ENCODE measurements around the gene TBC1D1. TPM values are rescaled to one million over a fixed set of nuclear protein-coding genes. Genes with fewer than 3 reads are reported as not detected.

Gene TBC1D1
- total RNA-seq, 5 donors from 2014 or later (not counting 1 experiment from before 2014, with no cell fraction given) = 46.3 to 58.1 (median 47.6) TPM

- POLR2A ChIA-PET = no interaction called here
- no peak for ATAC-seq (replicated peaks in 1 of 4)
- peaks cover 70% of the 10 kb centered on the region for H3K36me3 Mint-ChIP-seq
- CTCF ChIA-PET = no interaction called here
- DNase-seq = no peak
- H3K27ac Mint-ChIP-seq = no peak overlapping the region
- H3K4me3 Mint-ChIP-seq = no peak overlapping the region
- H3K27me3 ChIP-seq (replicated peaks in 1 of 2; ENCODE audit: control insufficient read depth in 2 of 2, extremely low read depth in 1 of 2, insufficient read depth in 2 of 2, low read length in 1 of 2) = no peaks in the 10 kb centered on the region
- peaks cover 2 to 43% of the 10 kb centered on the region in 2 donors for H3K36me3 ChIP-seq (ENCODE audit: control insufficient read depth in 2 of 2, extremely low read depth in 1 of 2, insufficient read depth in 1 of 2, low read length in 1 of 2)
- no peaks in the 10 kb centered on the region for H3K9me3 ChIP-seq
- no peaks in the 10 kb centered on the region for H3K9me3 Mint-ChIP-seq
- 96% methylated on average over 4 of the region's 7 CpGs for WGBS (ENCODE audit: insufficient coverage)
- H3K4me1 Mint-ChIP-seq = peaks cover 0 to 4% (median 0%) of the 10 kb centered on the region in 3 donors
- H3K4me1 ChIP-seq (ENCODE audit: control insufficient read depth in 1 of 2, extremely low read depth in 1 of 2, insufficient read depth in 2 of 2, low read length in 2 of 2) = no peaks in the 10 kb centered on the region
- no peak overlapping the region for H3K27ac ChIP-seq (ENCODE audit: low read length)
- H3K4me3 ChIP-seq (ENCODE audit: control insufficient read depth in 1 of 2, extremely low read depth in 1 of 2, low read length in 1 of 2) = no peak overlapping the region
- no peaks in the 10 kb centered on the region for H3K27me3 Mint-ChIP-seq
These were observed 212.2 kb downstream of the TBC1D1 start for GRCh38 chr4:38102957-38103588.

DNA sequence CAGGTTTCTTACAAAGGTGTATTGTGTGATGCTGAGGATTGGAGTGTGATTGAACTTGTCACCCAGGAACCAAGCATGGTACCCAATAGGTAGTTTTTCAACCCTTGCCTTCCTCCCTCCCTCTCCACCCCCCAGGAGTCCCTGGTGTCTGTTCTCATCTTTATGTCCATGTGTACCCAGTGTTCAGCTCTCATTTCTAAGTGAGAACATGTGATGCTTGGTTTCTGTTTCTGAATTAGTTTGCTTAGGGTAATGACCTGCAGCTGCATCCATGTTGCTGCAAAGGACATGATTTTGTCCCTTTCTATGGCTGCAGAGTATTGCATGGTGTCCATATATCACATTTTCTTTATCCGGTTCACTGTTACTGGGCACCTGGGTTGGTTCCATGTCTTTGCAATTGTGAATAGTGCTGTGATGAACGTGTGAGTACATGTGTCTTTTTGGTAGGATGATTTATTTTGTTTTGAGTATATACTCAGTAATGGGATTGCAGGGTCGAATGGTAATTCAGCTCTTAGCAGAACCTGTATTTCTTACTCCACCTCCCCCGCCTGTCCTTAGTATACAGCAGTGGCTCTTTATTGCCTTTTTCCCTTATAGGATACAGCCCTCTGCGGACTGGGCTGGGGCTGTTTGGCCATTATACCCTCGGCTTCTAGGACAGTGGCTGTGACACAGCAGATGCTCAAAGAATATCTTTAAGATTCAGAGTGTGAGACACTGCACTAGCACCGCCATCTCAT is 214.8 kb downstream of the TBC1D1 start:
- ChIA-PET POLR2A (no interaction called here), CTCF (no interaction called here)
- peaks cover 2 to 49% of the 10 kb centered on the region in 2 donors for H3K36me3 ChIP-seq (ENCODE audit: control insufficient read depth in 2 of 2, extremely low read depth in 1 of 2, insufficient read depth in 1 of 2, low read length in 1 of 2)
- no peaks in the 10 kb centered on the region for H3K27me3 ChIP-seq (replicated peaks in 1 of 2; ENCODE audit: control insufficient read depth in 2 of 2, extremely low read depth in 1 of 2, insufficient read depth in 2 of 2, low read length in 1 of 2)
- H3K27ac ChIP-seq (ENCODE audit: low read length) = no peak overlapping the region
- H3K9me3 ChIP-seq = no peaks in the 10 kb centered on the region
- H3K4me3 ChIP-seq (ENCODE audit: control insufficient read depth in 1 of 2, extremely low read depth in 1 of 2, low read length in 1 of 2) = no peak overlapping the region
- Mint-ChIP-seq H3K4me3 (no peak overlapping the region), H3K36me3 (peaks cover 66% of the 10 kb centered on the region), H3K27ac (no peak overlapping the region), H3K9me3 (no peaks in the 10 kb centered on the region), H3K27me3 (no peaks in the 10 kb centered on the region), H3K4me1 (no peaks in the 10 kb centered on the region)
- no peaks in the 10 kb centered on the region for H3K4me1 ChIP-seq (ENCODE audit: control insufficient read depth in 1 of 2, extremely low read depth in 1 of 2, insufficient read depth in 2 of 2, low read length in 2 of 2)
- ATAC-seq (replicated peaks in 1 of 4) = no peak
- WGBS (ENCODE audit: insufficient coverage) = 96% methylated on average over 3 of the region's 7 CpGs
- DNase-seq = no peak

DNA sequence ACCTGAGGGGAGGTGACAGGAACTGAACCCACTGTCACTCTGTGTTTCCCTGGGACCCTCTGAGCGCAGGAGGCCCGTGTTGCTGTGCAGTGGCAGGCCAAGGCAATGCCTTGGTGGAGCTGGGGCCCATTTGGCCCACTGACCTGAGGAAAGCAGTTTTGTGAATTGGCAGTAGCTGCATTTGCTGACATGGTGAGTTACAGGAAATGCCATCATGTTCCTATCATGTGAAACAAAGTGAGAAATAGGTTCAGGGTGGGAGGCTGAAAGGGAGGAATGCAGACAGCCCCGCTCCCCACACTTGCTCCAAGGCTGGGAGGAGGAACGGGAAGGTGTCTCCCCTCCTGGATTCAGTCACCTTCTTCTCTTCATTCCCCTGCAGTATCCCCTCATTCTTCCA is 215.4 kb downstream of the TBC1D1 start:
- peaks cover 68% of the 10 kb centered on the region for H3K36me3 Mint-ChIP-seq

GRCh38 chr4:38106886-38107514 is 216.1 kb downstream of the TBC1D1 start:
- Histone ChIP-seq H3K4me3 (ENCODE audit: control insufficient read depth in 1 of 2, extremely low read depth in 1 of 2, low read length in 1 of 2) (no peak overlapping the region), H3K27ac (ENCODE audit: low read length) (no peak overlapping the region), H3K9me3 (no peaks in the 10 kb centered on the region), H3K36me3 (ENCODE audit: control insufficient read depth in 2 of 2, extremely low read depth in 1 of 2, insufficient read depth in 1 of 2, low read length in 1 of 2) (peaks cover 2 to 59% of the 10 kb centered on the region in 2 donors), H3K4me1 (ENCODE audit: control insufficient read depth in 1 of 2, extremely low read depth in 1 of 2, insufficient read depth in 2 of 2, low read length in 2 of 2) (no peaks in the 10 kb centered on the region), H3K27me3 (replicated peaks in 1 of 2; ENCODE audit: control insufficient read depth in 2 of 2, extremely low read depth in 1 of 2, insufficient read depth in 2 of 2, low read length in 1 of 2) (no peaks in the 10 kb centered on the region)
- 97% methylated on average over 6 of the region's 10 CpGs for WGBS (ENCODE audit: insufficient coverage)
- ChIA-PET CTCF (interaction anchor here in 1 of 2 donors (0.7 kb wide), 1 partner anchor 729 kb away, joined by 4 read pairs; no protein-coding TSS in a partner anchor), POLR2A (no interaction called here)
- H3K27ac Mint-ChIP-seq = no peak overlapping the region
- ATAC-seq (replicated peaks in 1 of 4) (no peak), DNase-seq (no peak)
- no peaks in the 10 kb centered on the region for H3K9me3 Mint-ChIP-seq
- no peaks in the 10 kb centered on the region for H3K27me3 Mint-ChIP-seq
- no peaks in the 10 kb centered on the region for H3K4me1 Mint-ChIP-seq
- peaks cover 69% of the 10 kb centered on the region for H3K36me3 Mint-ChIP-seq
- no peak overlapping the region for H3K4me3 Mint-ChIP-seq

More for the DNA sequence above, 215.4 kb downstream of the TBC1D1 start:
- no peak for ATAC-seq (replicated peaks in 1 of 4)
- peaks cover 2 to 53% of the 10 kb centered on the region in 2 donors for H3K36me3 ChIP-seq (ENCODE audit: control insufficient read depth in 2 of 2, extremely low read depth in 1 of 2, insufficient read depth in 1 of 2, low read length in 1 of 2)
- CTCF ChIA-PET = no interaction called here
- no peak overlapping the region for H3K27ac ChIP-seq (ENCODE audit: low read length)
- Mint-ChIP-seq H3K4me1 (no peaks in the 10 kb centered on the region), H3K27ac (no peak overlapping the region), H3K4me3 (no peak overlapping the region), H3K9me3 (no peaks in the 10 kb centered on the region), H3K27me3 (no peaks in the 10 kb centered on the region)
- H3K4me3 ChIP-seq (ENCODE audit: control insufficient read depth in 1 of 2, extremely low read depth in 1 of 2, low read length in 1 of 2) = no peak overlapping the region
- POLR2A ChIA-PET = no interaction called here
- no peaks in the 10 kb centered on the region for H3K4me1 ChIP-seq (ENCODE audit: control insufficient read depth in 1 of 2, extremely low read depth in 1 of 2, insufficient read depth in 2 of 2, low read length in 2 of 2)
- no peak for DNase-seq
- no peaks in the 10 kb centered on the region for H3K9me3 ChIP-seq
- no peaks in the 10 kb centered on the region for H3K27me3 ChIP-seq (replicated peaks in 1 of 2; ENCODE audit: control insufficient read depth in 2 of 2, extremely low read depth in 1 of 2, insufficient read depth in 2 of 2, low read length in 1 of 2)
- 100% methylated on average over 2 of the region's 4 CpGs for WGBS (ENCODE audit: insufficient coverage)

GRCh38 chr4:38107818-38108217 is 216.9 kb downstream of the TBC1D1 start:
- CTCF ChIA-PET = interaction anchor here in 1 of 2 donors (0.7 kb wide), 1 partner anchor 728 kb away, joined by 4 read pairs; no protein-coding TSS in a partner anchor
- Histone ChIP-seq H3K9me3 (no peaks in the 10 kb centered on the region), H3K4me3 (ENCODE audit: control insufficient read depth in 1 of 2, extremely low read depth in 1 of 2, low read length in 1 of 2) (no peak overlapping the region), H3K36me3 (ENCODE audit: control insufficient read depth in 2 of 2, extremely low read depth in 1 of 2, insufficient read depth in 1 of 2, low read length in 1 of 2) (peaks cover 2 to 62% of the 10 kb centered on the region in 2 donors), H3K27ac (ENCODE audit: low read length) (no peak overlapping the region), H3K27me3 (replicated peaks in 1 of 2; ENCODE audit: control insufficient read depth in 2 of 2, extremely low read depth in 1 of 2, insufficient read depth in 2 of 2, low read length in 1 of 2) (no peaks in the 10 kb centered on the region), H3K4me1 (ENCODE audit: control insufficient read depth in 1 of 2, extremely low read depth in 1 of 2, insufficient read depth in 2 of 2, low read length in 2 of 2) (no peaks in the 10 kb centered on the region)
- Mint-ChIP-seq H3K27ac (no peak overlapping the region), H3K27me3 (no peaks in the 10 kb centered on the region), H3K4me3 (no peak overlapping the region), H3K4me1 (no peaks in the 10 kb centered on the region), H3K36me3 (peaks cover 65% of the 10 kb centered on the region), H3K9me3 (no peaks in the 10 kb centered on the region)
- POLR2A ChIA-PET = interaction anchor here in 1 of 2 donors (0.6 kb wide), 1 partner anchor 47 kb away, joined by 3 read pairs; no protein-coding TSS in a partner anchor
- 83% methylated on average over 1 of the region's 2 CpGs for WGBS (ENCODE audit: insufficient coverage)
- no peak for DNase-seq
- ATAC-seq (replicated peaks in 1 of 4) = no peak

GRCh38 chr4:38109370-38109769 is 218.5 kb downstream of the TBC1D1 start:
- no CpG with 5 or more reads among the region's 3 CpGs for WGBS (ENCODE audit: insufficient coverage)
- Histone ChIP-seq H3K27ac (ENCODE audit: low read length) (no peak overlapping the region), H3K4me1 (ENCODE audit: control insufficient read depth in 1 of 2, extremely low read depth in 1 of 2, insufficient read depth in 2 of 2, low read length in 2 of 2) (no peaks in the 10 kb centered on the region), H3K4me3 (ENCODE audit: control insufficient read depth in 1 of 2, extremely low read depth in 1 of 2, low read length in 1 of 2) (no peak overlapping the region), H3K27me3 (replicated peaks in 1 of 2; ENCODE audit: control insufficient read depth in 2 of 2, extremely low read depth in 1 of 2, insufficient read depth in 2 of 2, low read length in 1 of 2) (no peaks in the 10 kb centered on the region), H3K36me3 (ENCODE audit: control insufficient read depth in 2 of 2, extremely low read depth in 1 of 2, insufficient read depth in 1 of 2, low read length in 1 of 2) (peaks cover 2 to 52% of the 10 kb centered on the region in 2 donors), H3K9me3 (no peaks in the 10 kb centered on the region)
- POLR2A ChIA-PET = no interaction called here
- Mint-ChIP-seq H3K27ac (no peak overlapping the region), H3K36me3 (peaks cover 55% of the 10 kb centered on the region), H3K4me1 (no peaks in the 10 kb centered on the region), H3K4me3 (no peak overlapping the region), H3K9me3 (no peaks in the 10 kb centered on the region), H3K27me3 (no peaks in the 10 kb centered on the region)
- DNase-seq (no peak), ATAC-seq (replicated peaks in 1 of 4) (no peak)
- CTCF ChIA-PET = interaction anchor here in 1 of 2 donors (0.9 kb wide), 1 partner anchor 10 kb away, joined by 3 read pairs; no protein-coding TSS in a partner anchor

Data from T-cell (primary cell).